K562 (cell line): ENCODE data around the gene IL17RC. TPM values are rescaled to one million over a fixed set of nuclear protein-coding genes. Genes with fewer than 3 reads are reported as not detected.
A peak's percentile ranks its signal among the peaks of the same experiment; 100 is the strongest.

Experiments used
- ATAC-seq: fragments of 200-7000 bp; cut with Tn5 transposase; 3 replicates; pipeline ENCODE4 v1.9.1; 2020; ENCODE audit warnings: moderate library complexity
- BruUV-seq: library from RNA; stranded (reverse); fragments of 400-500 nt; replicated peaks from 2 replicates; lab custom pipeline; 2021; lab: Mats Ljungman, UMichigan
- CTCF ChIA-PET: fragments of 300-600 bp; formaldehyde crosslinking; extraction: SDS; loops from one replicate; lab custom pipeline; 2021; ENCODE audit warnings: low intra/inter-chr PET ratio; lab: Yijun Ruan, JAX
- POLR2A ChIA-PET: fragments of 300-600, 350-650 bp; sonication (Branson Sonifier 250); formaldehyde crosslinking; extraction: SDS; loops from one replicate; lab custom pipeline; 2021; ENCODE audit warnings: antibody characterized with exemption, inconsistent platforms; lab: Yijun Ruan, JAX
- DNase-seq, 4 experiments: peaks; one replicate each; pipeline versions ENCODE4 v3.0.0 to v3.0.0-alpha.2; 2011 to 2018; ENCODE audit warnings: low spot score in 3 of 4, mixed read lengths in 3 of 4; ENCODE audit errors: extremely low read depth in 1 of 4
- FAIRE-seq: peaks from 2 replicates; lab custom pipeline; 2011; peaks lifted over from hg19 to GRCh38; lab: Jason Lieb, UNC
- H2AFZ ChIP-seq: 2 replicates; pipeline ENCODE4 v1.6.0; 2011; ENCODE audit warnings: low read depth, low read length, control low read depth, inconsistent platforms
- H3K27ac ChIP-seq: fragments of 200-600 bp; 3 replicates; pipeline ENCODE4 v1.8.0; 2011; ENCODE audit warnings: low read depth, mild to moderate bottlenecking, control low read depth, inconsistent platforms, low read length, moderate library complexity, mixed read lengths; ENCODE audit errors: extremely low read depth
- H3K27me3 ChIP-seq, 2 experiments: fragments of 300-600 bp in 1 of 2; 2 replicates in 1 of 2; 3 replicates in 1 of 2; pipeline versions ENCODE4 v1.6.0 to v1.8.0; 2011; ENCODE audit warnings: inconsistent platforms in 2 of 2, low read length in 2 of 2, mild to moderate bottlenecking in 1 of 2, mixed read lengths in 1 of 2, moderate library complexity in 1 of 2; ENCODE audit not compliant: control insufficient read depth in 2 of 2, insufficient read depth in 2 of 2
- H3K36me3 ChIP-seq: fragments of 300-600 bp; 3 replicates; pipeline ENCODE4 v1.8.0; 2011; ENCODE audit warnings: mild to moderate bottlenecking, low read length, inconsistent platforms; ENCODE audit not compliant: control insufficient read depth, insufficient read depth
- H3K4me1 ChIP-seq, 2 experiments: fragments of 200-600 bp in 1 of 2; replicated peaks in 1 of 2; 2 replicates in 1 of 2; 3 replicates in 1 of 2; pipeline versions ENCODE4 v1.5.1 to v1.8.0; 2011; ENCODE audit warnings: inconsistent platforms in 2 of 2, low read length in 2 of 2, mild to moderate bottlenecking in 1 of 2, mixed read lengths in 1 of 2, moderate library complexity in 1 of 2; ENCODE audit not compliant: control insufficient read depth in 2 of 2, insufficient read depth in 2 of 2
- H3K4me2 ChIP-seq: 2 replicates; pipeline ENCODE4 v1.6.1; 2011; ENCODE audit warnings: low read length, control low read depth, inconsistent platforms, mixed read lengths; ENCODE audit not compliant: insufficient read depth
- H3K4me3 ChIP-seq: fragments of 200-600 bp; sonication (generic), shearing (Covaris generic); 2 replicates; pipeline ENCODE4 v1.5.1; 2016; ENCODE audit warnings: control low read depth, inconsistent platforms
- H3K79me2 ChIP-seq: fragments of 200-600 bp; 3 replicates; pipeline ENCODE4 v1.8.0; 2011; ENCODE audit warnings: low read length, inconsistent platforms; ENCODE audit not compliant: control insufficient read depth, insufficient read depth
- H3K9ac ChIP-seq, 2 experiments: 2 replicates each; pipeline versions ENCODE4 v1.6.0 to v1.6.1; 2011; ENCODE audit warnings: low read depth in 2 of 2, low read length in 2 of 2, control low read depth in 1 of 2, inconsistent platforms in 1 of 2, mild to moderate bottlenecking in 1 of 2, mixed read lengths in 1 of 2; ENCODE audit not compliant: insufficient read depth in 1 of 2
- H3K9me1 ChIP-seq: one replicate; pipeline ENCODE4 v1.6.0; 2011; ENCODE audit warnings: inconsistent platforms, mild to moderate bottlenecking, low read length, moderate library complexity; ENCODE audit not compliant: control insufficient read depth, insufficient read depth
- H3K9me3 ChIP-seq: replicated peaks from 2 replicates; pipeline ENCODE4 v1.5.1; 2011; ENCODE audit warnings: low read depth, low read length, inconsistent platforms; ENCODE audit not compliant: control insufficient read depth, insufficient read depth
- H4K20me1 ChIP-seq: replicated peaks from 2 replicates; pipeline ENCODE4 v1.6.1; 2011; ENCODE audit warnings: low read length, inconsistent platforms, mixed read lengths; ENCODE audit not compliant: control insufficient read depth, insufficient read depth
- ARID1B ChIP-seq: fragments of 450-650 bp; IDR thresholded peaks from 2 replicates; pipeline ENCODE4 v1.6.1; 2016; ENCODE audit warnings: antibody characterized with exemption, mild to moderate bottlenecking, inconsistent platforms
- MAZ ChIP-seq, 2 experiments: fragments of 450-650 bp in 1 of 2; sonication (generic) in 1 of 2; formaldehyde crosslinking; IDR thresholded peaks in 1 of 2; conservative IDR thresholded peaks in 1 of 2; 2 replicates each; pipeline versions ENCODE4 v1.4.0 to v1.5.0; 2020; ENCODE audit warnings: mild to moderate bottlenecking in 1 of 2, missing genetic modification reagents in 1 of 2
- RBM22 ChIP-seq: fragments of 200-400 bp; formaldehyde crosslinking; IDR thresholded peaks from 2 replicates; pipeline ENCODE4 v1.6.1; 2018; ENCODE audit warnings: low read length, low read depth; ENCODE audit not compliant: poor library complexity, severe bottlenecking
- SNIP1 ChIP-seq: fragments of 450-650 bp; IDR thresholded peaks from 2 replicates; pipeline ENCODE4 v1.7.1; 2017; ENCODE audit warnings: low read depth, mild to moderate bottlenecking
- TCF3 ChIP-seq: sonication (generic); formaldehyde crosslinking; IDR thresholded peaks from 2 replicates; pipeline ENCODE4 v1.4.0; 2020; ENCODE audit warnings: mild to moderate bottlenecking, missing genetic modification reagents
- WHSC1 ChIP-seq: IDR thresholded peaks from one replicate; pipeline ENCODE4 v1.6.1; 2012; ENCODE audit warnings: low read length, control low read depth, inconsistent platforms
- WGBS: fragments of 100-300 bp; shearing (Covaris generic); methylation state at CpG from one replicate; pipeline ENCODE4 v1.1.6; 2016; ENCODE audit warnings: low coverage, mixed read lengths; ENCODE audit not compliant: insufficient coverage; ENCODE audit errors: missing lambda C conversion rate; 5-methylcytosine and 5-hydroxymethylcytosine counted together
- in situ Hi-C: fragments of 300-500 bp; cut with MboI; formaldehyde crosslinking; loops from 4 replicates; pipeline ENCODE4 v1.15.0; 2018; ENCODE audit warnings: inconsistent platforms, mixed read lengths
- intact Hi-C: fragments of 100-400 bp; cut with micrococcal nuclease; formaldehyde crosslinking; loops from 2 replicates; pipeline ENCODE4 v1.14.2; 2022
- polyA plus RNA-seq, 8 experiments: library from polyadenylated mRNA; depleted of rRNA in 4 of 8; stranded (reverse) in 5 of 8; unstranded in 3 of 8; fragments of >200 nt; fragmentation: Nextera tagmentation in 2 of 8; fragmentation: Illumina TruSeq in 1 of 8; extraction: Ambion mirVana in 2 of 8; extraction: Trizol in 1 of 8; gene quantifications; 2 replicates each; pipeline versions ENCODE4 v1.2.1 to v1.2.3, GENCODE V29; 2011 to 2014; ENCODE audit warnings: inconsistent platforms in 1 of 8, missing spikeins in 1 of 8
- total RNA-seq, 7 experiments: library from RNA; depleted of rRNA in 6 of 7; stranded (reverse); fragments of >200 nt in 6 of 7; fragmentation: Illumina TruSeq in 2 of 7; extraction: Trizol in 2 of 7; gene quantifications; 2 replicates each; pipeline versions ENCODE4 v1.2.1 to v1.2.3, GENCODE V29; 2011 to 2021; ENCODE audit warnings: low replicate concordance in 1 of 7
- TF ChIP-seq, protein P1 (sequence below): fragments of 450-650 bp; IDR thresholded peaks from 2 replicates; pipeline ENCODE4 v1.6.1; 2016

The IL17RC gene
- total and polyA plus RNA-seq, 9 of the 15 experiments (the other 6 are each of a cell fraction or from before 2014, with no cell fraction given), result 0.15 to 11.4 (median 7.1) TPM; not detected in 1

GRCh38 chr3:9969632-9970019 lies 52.7 kb downstream of the IL17RC start:
- ATAC-seq (no peak), DNase-seq (no peak), FAIRE-seq (no peak)
- intact Hi-C loops, result no loop called here
- Histone ChIP-seq H3K9me3 (no peaks in the 10 kb centered on the region), H3K4me2 (no peak overlapping the region), H3K4me1 (no peaks in the 10 kb centered on the region), H3K27me3 (no peaks in the 10 kb centered on the region), H3K36me3 (peaks cover 81% of the 10 kb centered on the region), H2AFZ (no peak overlapping the region), H3K9ac (peak overlapping the region in 1 of 2 experiments; percentile 47; a peak in 1 of 4 replicates), H3K79me2 (no peaks in the 10 kb centered on the region), H3K4me3 (no peak overlapping the region), H3K9me1 (no peaks in the 10 kb centered on the region), H4K20me1 (no peaks in the 10 kb centered on the region), H3K27ac (no peak overlapping the region)
- CTCF ChIA-PET, result no interaction called here
- POLR2A ChIA-PET, result interaction anchor here (2.0 to 7.2 kb wide), 2 partner anchors 8 to 15 kb away, joined by 4 to 53 read pairs; no protein-coding TSS in a partner anchor
- TF ChIP-seq SNIP1 (no peak), RBM22 (no peak), ARID1B (no peak), WHSC1 (no peak), MAZ (CRISPR knock-in tag; conservative IDR thresholded peaks at IDR 0.05 in 1 of 2, IDR thresholded peaks at IDR 0.05 in 1 of 2) (no peak), TCF3 (CRISPR knock-in tag) (no peak)
- TF ChIP-seq, protein P1, sequence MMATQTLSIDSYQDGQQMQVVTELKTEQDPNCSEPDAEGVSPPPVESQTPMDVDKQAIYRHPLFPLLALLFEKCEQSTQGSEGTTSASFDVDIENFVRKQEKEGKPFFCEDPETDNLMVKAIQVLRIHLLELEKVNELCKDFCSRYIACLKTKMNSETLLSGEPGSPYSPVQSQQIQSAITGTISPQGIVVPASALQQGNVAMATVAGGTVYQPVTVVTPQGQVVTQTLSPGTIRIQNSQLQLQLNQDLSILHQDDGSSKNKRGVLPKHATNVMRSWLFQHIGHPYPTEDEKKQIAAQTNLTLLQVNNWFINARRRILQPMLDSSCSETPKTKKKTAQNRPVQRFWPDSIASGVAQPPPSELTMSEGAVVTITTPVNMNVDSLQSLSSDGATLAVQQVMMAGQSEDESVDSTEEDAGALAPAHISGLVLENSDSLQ, result no peak
- BruUV-seq, result no TSS peak
- in situ Hi-C loops, result no loop called here
- 100% methylated on average over 4 of the region's 4 CpGs for WGBS
